AG09319 (cell line): ENCODE data around the gene ODR4.
A peak's percentile ranks its signal among the peaks of the same experiment; 100 is the strongest.
"Not testable (repeated sequence)": the region's sequence is repeated elsewhere in the genome, so short reads cannot be mapped to it uniquely, and the experiment has no call there.

Experiments
- DNase-seq: peaks from one replicate; pipeline ENCODE4 v3.0.0-alpha.2; 2010; ENCODE audit warnings: low read depth; ENCODE audit errors: extremely low read depth
- CTCF ChIP-seq: IDR thresholded peaks from 2 replicates; pipeline ENCODE4 v1.5.1; 2011; ENCODE audit warnings: low read depth, mild to moderate bottlenecking, inconsistent platforms, low read length, moderate library complexity

The ODR4 gene

GRCh38 chr1:186374303-186375151 lies 1.1 kb upstream of the ODR4 start:
- no peak for TF ChIP-seq CTCF
- peak; percentile 2 for DNase-seq

GRCh38 chr1:186375929-186376319 lies 286 bp downstream of the ODR4 start:
- no peak for DNase-seq
- no peak for TF ChIP-seq CTCF

GRCh38 chr1:186386725-186387383 lies 11.2 kb downstream of the ODR4 start:
- no peak for TF ChIP-seq CTCF

GRCh38 chr1:186390925-186391324 lies 15.3 kb downstream of the ODR4 start:
- no peak for TF ChIP-seq CTCF
- DNase-seq, result no peak

More at GRCh38 chr1:186386725-186387383, 11.2 kb downstream of the ODR4 start:
- DNase-seq, result no peak

GRCh38 chr1:186391841-186392240 lies 16.2 kb downstream of the ODR4 start:
- no peak for DNase-seq
- no peak for TF ChIP-seq CTCF

- DNase-seq, result not testable (repeated sequence)
Observed at GRCh38 chr1:186392711-186393110, 17.1 kb downstream of the ODR4 start.

GRCh38 chr1:186401446-186401845 lies 25.8 kb downstream of the ODR4 start:
- DNase-seq, result not testable (repeated sequence)

- TF ChIP-seq CTCF, result no peak
- DNase-seq, result no peak
Observed at GRCh38 chr1:186403632-186404031, 28.0 kb downstream of the ODR4 start.
